Activated naive CD8-positive, alpha-beta T cell treated with anti-CD3 and anti-CD28 coated beads for 36 hours (primary cell): Measurements from ENCODE around the gene NECAB3. TPM values are rescaled to one million over a fixed set of nuclear protein-coding genes. Genes with fewer than 3 reads are reported as not detected.

Experiments used
- DNase-seq: peaks from one replicate; pipeline ENCODE4 v3.0.0; 2021
- H3K27ac Mint-ChIP-seq: one replicate; pipeline ENCODE4 v1.8.0; 2022; ENCODE audit warnings: mild to moderate bottlenecking, moderate library complexity, mixed read lengths
- H3K27me3 Mint-ChIP-seq: one replicate; pipeline ENCODE4 v1.8.0; 2022; ENCODE audit warnings: mild to moderate bottlenecking, mixed read lengths
- H3K36me3 Mint-ChIP-seq: one replicate; pipeline ENCODE4 v1.8.0; 2021; ENCODE audit warnings: mild to moderate bottlenecking, mixed read lengths
- H3K4me1 Mint-ChIP-seq: one replicate; pipeline ENCODE4 v1.8.0; 2021; ENCODE audit warnings: mixed read lengths
- H3K4me3 Mint-ChIP-seq: one replicate; pipeline ENCODE4 v1.8.0; 2022; ENCODE audit warnings: mild to moderate bottlenecking, moderate library complexity, mixed read lengths
- H3K9me3 Mint-ChIP-seq: one replicate; pipeline ENCODE4 v1.8.0; 2022; ENCODE audit warnings: mixed read lengths
- total RNA-seq, 2 experiments: library from RNA; stranded (reverse); gene quantifications; one replicate each; pipeline ENCODE4 v1.2.3, GENCODE V29; 2021

Gene NECAB3
- total RNA-seq, 2 experiments from 2014 or later: 10.7 to 12.0 TPM

DNA sequence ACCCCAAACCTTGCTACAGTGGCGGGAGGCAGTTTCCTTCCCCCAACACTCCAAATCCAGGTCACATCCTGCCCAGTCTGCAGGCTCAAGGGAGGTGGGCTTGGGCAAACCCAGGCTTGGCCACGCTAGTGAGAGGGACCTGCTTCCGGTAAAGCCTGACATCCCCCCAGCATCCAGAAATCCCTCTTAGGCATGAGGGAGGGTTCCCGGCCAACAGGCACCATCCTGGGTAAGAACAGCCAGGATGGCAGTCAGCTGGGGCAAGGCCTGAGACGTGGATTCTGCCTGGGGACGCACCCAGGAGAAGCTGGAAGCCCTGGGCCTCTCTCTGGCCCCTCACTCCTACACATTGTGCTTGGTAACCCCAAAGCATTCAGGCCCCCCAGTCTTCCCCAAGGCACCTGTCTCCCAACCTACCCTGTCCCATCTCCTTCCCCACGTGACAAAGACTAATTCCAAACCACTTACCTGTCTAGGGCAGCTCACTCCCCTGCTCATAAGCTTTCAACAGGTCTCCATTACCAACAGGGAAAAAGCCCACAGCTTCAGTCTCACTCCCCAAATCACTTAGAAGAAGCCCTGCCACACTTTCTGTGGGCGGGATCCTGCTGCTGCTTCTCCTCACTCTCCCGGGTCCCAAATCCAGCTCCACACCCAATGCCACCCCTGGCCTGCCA, 10.0 kb downstream of the NECAB3 start:
- no peaks in the 10 kb centered on the region for H3K9me3 Mint-ChIP-seq
- no peaks in the 10 kb centered on the region for H3K27me3 Mint-ChIP-seq
- peaks cover 29% of the 10 kb centered on the region for H3K4me1 Mint-ChIP-seq
- no peak for DNase-seq
- peak overlapping the region; percentile 76 for H3K27ac Mint-ChIP-seq
- peak overlapping the region; percentile 84 for H3K4me3 Mint-ChIP-seq
- H3K36me3 Mint-ChIP-seq: peaks cover 7% of the 10 kb centered on the region

DNA sequence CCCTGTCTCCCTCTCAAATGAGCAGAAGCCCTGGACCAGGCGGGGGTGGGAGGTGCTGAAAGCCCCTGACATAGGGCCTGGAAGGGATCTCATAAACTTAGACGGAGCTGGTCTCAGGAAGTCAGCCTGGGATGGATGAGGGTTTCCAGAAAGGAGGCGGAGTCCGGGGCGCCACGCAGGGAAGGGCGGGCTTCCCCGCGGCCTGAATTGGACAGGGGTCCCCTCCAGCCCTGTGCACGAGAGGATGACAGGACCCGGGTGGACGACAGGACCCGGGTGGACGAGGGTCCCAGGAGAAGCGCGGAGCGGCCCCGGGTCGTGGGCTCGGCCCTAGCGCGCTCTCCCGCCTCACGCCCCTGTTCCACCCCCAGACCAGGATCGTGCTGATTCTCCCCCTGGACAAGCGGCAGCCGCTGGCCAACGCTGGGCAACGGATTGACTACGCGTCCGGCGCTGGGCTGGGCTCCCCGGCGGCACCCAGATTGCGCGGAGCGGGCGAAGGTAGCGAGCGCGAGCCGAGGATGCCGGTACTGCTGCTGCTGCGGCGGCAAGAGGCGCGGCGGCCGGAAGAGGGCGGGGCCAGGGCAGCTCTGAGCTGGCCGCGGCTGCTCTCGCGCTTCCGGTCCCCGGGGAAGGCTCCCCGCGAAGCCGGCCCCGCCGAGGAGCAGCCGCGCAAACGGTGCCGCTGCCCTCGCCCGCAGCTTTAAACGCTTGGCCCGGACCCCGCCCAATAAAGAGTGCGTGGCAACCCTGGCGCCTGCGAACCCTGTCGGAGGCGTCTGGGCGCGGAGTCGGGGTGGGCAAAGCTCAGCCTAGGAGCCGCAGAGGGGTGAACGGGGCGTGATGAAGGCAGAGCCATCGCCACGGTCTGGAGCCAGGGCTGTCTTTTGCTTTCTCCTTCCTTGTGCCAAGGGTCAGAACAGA, 10.8 kb downstream of the NECAB3 start:
- peaks cover 5% of the 10 kb centered on the region for H3K36me3 Mint-ChIP-seq
- peak overlapping the region; percentile 83 for H3K27ac Mint-ChIP-seq
- peak overlapping the region; percentile 84 for H3K4me3 Mint-ChIP-seq
- DNase-seq: peak; percentile 92
- H3K27me3 Mint-ChIP-seq: no peaks in the 10 kb centered on the region
- no peaks in the 10 kb centered on the region for H3K9me3 Mint-ChIP-seq
- H3K4me1 Mint-ChIP-seq: peaks cover 27% of the 10 kb centered on the region

GRCh38 chr20:33662172-33662571, 12.1 kb downstream of the NECAB3 start, which contains the start of gene C20orf144:
Gene C20orf144, plus strand, starts transcription at chr20:33662327. Its CDS starts 19 bp downstream, at chr20:33662346.
- peak within 1 kb of the TSS; percentile 83 for H3K27ac Mint-ChIP-seq
- no peaks in the 10 kb centered on the region for H3K9me3 Mint-ChIP-seq
- H3K27me3 Mint-ChIP-seq: no peaks in the 10 kb centered on the region
- peak within 1 kb of the TSS; percentile 84 for H3K4me3 Mint-ChIP-seq
- H3K4me1 Mint-ChIP-seq: peaks cover 22% of the 10 kb centered on the region
- DNase-seq: no peak
- no peaks in the 10 kb centered on the region for H3K36me3 Mint-ChIP-seq

- DNase-seq: no peak
- no peak overlapping the region for H3K27ac Mint-ChIP-seq
- H3K36me3 Mint-ChIP-seq: no peaks in the 10 kb centered on the region
- H3K4me1 Mint-ChIP-seq: peaks cover 15% of the 10 kb centered on the region
- no peaks in the 10 kb centered on the region for H3K9me3 Mint-ChIP-seq
- H3K4me3 Mint-ChIP-seq: no peak overlapping the region
- H3K27me3 Mint-ChIP-seq: no peaks in the 10 kb centered on the region
Measured at GRCh38 chr20:33660685-33661058, 13.6 kb downstream of the NECAB3 start.

GRCh38 chr20:33660035-33660684, 14.1 kb downstream of the NECAB3 start:
- Mint-ChIP-seq H3K36me3 (no peaks in the 10 kb centered on the region), H3K9me3 (no peaks in the 10 kb centered on the region), H3K4me1 (peaks cover 11% of the 10 kb centered on the region), H3K27ac (no peak overlapping the region), H3K27me3 (no peaks in the 10 kb centered on the region), H3K4me3 (no peak overlapping the region)
- no peak for DNase-seq

DNA sequence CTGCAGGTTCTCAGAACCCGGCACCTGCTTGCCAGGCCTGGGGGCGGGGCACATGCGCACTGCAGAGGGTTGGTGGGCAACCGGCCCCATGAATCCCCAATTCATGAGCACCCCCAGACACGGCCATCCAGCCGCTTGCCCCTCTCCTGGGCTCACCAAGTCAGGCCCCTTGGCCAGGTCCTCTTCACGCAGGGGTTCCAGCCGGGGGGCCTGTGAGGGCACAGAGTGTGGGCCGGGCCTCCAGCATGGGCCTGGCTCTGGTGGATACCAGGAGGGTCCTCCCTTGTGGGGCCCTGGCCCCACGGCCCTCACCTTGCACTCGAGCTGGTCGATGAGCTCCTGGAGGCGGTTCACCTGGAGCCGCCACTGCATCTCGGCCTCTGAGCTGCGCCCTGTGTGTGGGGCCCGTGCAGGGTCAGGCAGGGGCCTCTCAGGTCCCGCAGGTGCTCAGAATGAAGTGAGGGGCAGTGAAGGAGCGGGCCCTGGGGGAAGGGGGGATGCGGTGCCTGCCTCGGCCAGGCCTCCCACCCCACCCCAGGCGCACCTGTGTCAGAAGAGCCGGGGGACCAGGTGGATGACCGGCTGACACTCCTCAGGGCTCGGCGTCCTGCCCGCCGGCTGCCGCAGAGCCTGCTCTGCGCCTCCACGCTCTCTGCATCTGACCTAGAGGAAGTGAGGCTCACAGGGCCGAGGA, 14.7 kb downstream of the NECAB3 start:
- Mint-ChIP-seq H3K27ac (no peak overlapping the region), H3K9me3 (no peaks in the 10 kb centered on the region), H3K36me3 (no peaks in the 10 kb centered on the region), H3K4me1 (peaks cover 5% of the 10 kb centered on the region), H3K27me3 (no peaks in the 10 kb centered on the region), H3K4me3 (no peak overlapping the region)
- DNase-seq: no peak

GRCh38 chr20:33658929-33659328, 15.3 kb downstream of the NECAB3 start:
- Mint-ChIP-seq H3K27ac (no peak overlapping the region), H3K27me3 (no peaks in the 10 kb centered on the region), H3K4me3 (no peak overlapping the region), H3K9me3 (no peaks in the 10 kb centered on the region), H3K4me1 (peaks cover 2% of the 10 kb centered on the region), H3K36me3 (no peaks in the 10 kb centered on the region)
- DNase-seq: no peak

DNA sequence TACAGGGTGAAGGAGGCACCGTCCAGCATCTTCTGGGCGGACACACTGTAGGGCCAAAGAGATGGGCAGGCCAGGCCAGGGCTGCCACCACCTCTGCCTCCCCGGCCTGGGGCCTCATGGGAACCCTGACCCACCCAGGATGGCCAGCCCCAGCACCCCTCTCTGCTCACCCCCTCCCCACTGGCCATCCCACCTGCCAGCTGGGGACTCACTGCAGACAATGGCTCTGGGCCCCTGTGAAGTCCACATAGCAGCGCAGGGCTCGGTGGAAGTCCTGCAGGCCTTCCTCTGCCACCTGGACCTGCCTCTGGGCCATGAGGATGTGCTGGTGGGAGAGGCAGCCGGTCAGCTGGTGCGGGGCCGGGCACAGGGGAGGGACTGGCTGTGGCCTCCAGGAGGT, 15.7 kb downstream of the NECAB3 start:
- H3K9me3 Mint-ChIP-seq: no peaks in the 10 kb centered on the region
- no peaks in the 10 kb centered on the region for H3K27me3 Mint-ChIP-seq
- no peak overlapping the region for H3K27ac Mint-ChIP-seq

DNA sequence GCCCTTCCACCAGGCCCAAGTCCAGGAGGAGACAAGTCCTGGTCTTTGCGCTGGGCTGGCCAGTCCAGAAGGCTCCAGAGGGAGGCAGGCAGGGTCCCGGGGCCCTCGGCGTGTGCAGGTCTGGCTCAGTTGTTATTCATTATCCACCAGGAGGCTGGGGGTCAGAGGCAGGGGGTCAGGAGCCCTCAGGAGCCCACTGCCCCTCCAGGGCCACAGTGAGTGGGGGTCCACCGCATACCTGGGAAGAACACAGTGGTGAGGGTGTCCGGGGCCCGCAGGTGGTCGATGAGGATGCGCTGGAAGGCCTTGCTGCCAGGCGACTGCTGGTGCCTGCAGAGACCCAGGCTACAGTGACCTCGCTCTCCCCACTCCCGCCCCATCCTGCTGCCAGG, 16.5 kb downstream of the NECAB3 start:
- H3K9me3 Mint-ChIP-seq: no peaks in the 10 kb centered on the region
- DNase-seq: no peak
- H3K27me3 Mint-ChIP-seq: no peaks in the 10 kb centered on the region
- H3K36me3 Mint-ChIP-seq: no peaks in the 10 kb centered on the region
- no peak overlapping the region for H3K4me3 Mint-ChIP-seq
- peaks cover 5% of the 10 kb centered on the region for H3K4me1 Mint-ChIP-seq
- H3K27ac Mint-ChIP-seq: no peak overlapping the region

More for the DNA sequence above, 15.7 kb downstream of the NECAB3 start:
- no peaks in the 10 kb centered on the region for H3K36me3 Mint-ChIP-seq
- H3K4me1 Mint-ChIP-seq: peaks cover 2% of the 10 kb centered on the region
- no peak for DNase-seq
- H3K4me3 Mint-ChIP-seq: no peak overlapping the region

GRCh38 chr20:33656783-33657703, 17.2 kb downstream of the NECAB3 start:
- no peak overlapping the region for H3K27ac Mint-ChIP-seq
- no peaks in the 10 kb centered on the region for H3K9me3 Mint-ChIP-seq
- no peaks in the 10 kb centered on the region for H3K27me3 Mint-ChIP-seq
- H3K4me3 Mint-ChIP-seq: no peak overlapping the region
- DNase-seq: no peak
- H3K4me1 Mint-ChIP-seq: peaks cover 6% of the 10 kb centered on the region
- no peaks in the 10 kb centered on the region for H3K36me3 Mint-ChIP-seq

- DNase-seq: no peak
- Mint-ChIP-seq H3K27ac (no peak overlapping the region), H3K9me3 (no peaks in the 10 kb centered on the region), H3K27me3 (no peaks in the 10 kb centered on the region), H3K4me1 (peaks cover 6% of the 10 kb centered on the region), H3K4me3 (no peak overlapping the region), H3K36me3 (no peaks in the 10 kb centered on the region)
Measured at GRCh38 chr20:33656010-33656782, 18.0 kb downstream of the NECAB3 start.

GRCh38 chr20:33655164-33655563, 19.1 kb downstream of the NECAB3 start:
- Mint-ChIP-seq H3K27ac (no peak overlapping the region), H3K4me1 (peaks cover 6% of the 10 kb centered on the region), H3K4me3 (no peak overlapping the region), H3K27me3 (no peaks in the 10 kb centered on the region), H3K36me3 (no peaks in the 10 kb centered on the region), H3K9me3 (no peaks in the 10 kb centered on the region)
- no peak for DNase-seq

DNA sequence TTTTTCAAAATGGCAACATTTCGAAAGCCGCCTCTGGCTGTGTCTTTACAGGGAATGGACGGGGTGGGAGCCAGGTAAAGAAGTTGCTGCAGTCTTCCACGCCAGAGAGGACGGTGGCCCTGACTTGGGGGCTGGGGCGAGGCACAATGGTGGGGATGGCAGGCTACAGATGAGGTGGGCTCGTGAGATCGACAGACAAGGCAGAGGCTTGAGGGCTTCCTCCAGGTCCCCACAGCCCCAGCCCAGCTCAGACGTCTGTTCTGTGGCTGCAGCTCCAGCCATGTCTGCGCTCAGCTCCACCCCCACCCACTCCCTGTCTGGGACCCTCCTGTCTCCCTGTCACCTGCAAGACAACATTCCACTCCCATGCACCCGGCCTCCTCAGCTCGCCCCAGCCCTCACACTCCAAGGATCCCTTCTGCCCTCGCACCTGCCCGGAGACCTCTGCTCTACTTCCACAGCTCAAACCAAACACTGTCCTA, 19.5 kb downstream of the NECAB3 start:
- Mint-ChIP-seq H3K4me3 (no peak overlapping the region), H3K9me3 (no peaks in the 10 kb centered on the region), H3K27ac (no peak overlapping the region), H3K4me1 (peaks cover 9% of the 10 kb centered on the region), H3K27me3 (no peaks in the 10 kb centered on the region), H3K36me3 (no peaks in the 10 kb centered on the region)
- DNase-seq: no peak
